WTC11 (cell line): ENCODE results near the gene BDP1.
A peak's percentile ranks its signal among the peaks of the same experiment; 100 is the strongest.

Experiments
- TP53 ChIP-seq: sonication (generic); formaldehyde crosslinking; IDR thresholded peaks from 2 replicates; pipeline ENCODE4 v1.8.1; 2023; ENCODE audit warnings: mild to moderate bottlenecking, missing genetic modification reagents
- TF ChIP-seq, protein P1 (sequence below): fragments of 200-600 bp; IDR thresholded peaks from 2 replicates; pipeline ENCODE4 v1.8.0; 2022; ENCODE audit warnings: antibody characterized with exemption

DNA sequence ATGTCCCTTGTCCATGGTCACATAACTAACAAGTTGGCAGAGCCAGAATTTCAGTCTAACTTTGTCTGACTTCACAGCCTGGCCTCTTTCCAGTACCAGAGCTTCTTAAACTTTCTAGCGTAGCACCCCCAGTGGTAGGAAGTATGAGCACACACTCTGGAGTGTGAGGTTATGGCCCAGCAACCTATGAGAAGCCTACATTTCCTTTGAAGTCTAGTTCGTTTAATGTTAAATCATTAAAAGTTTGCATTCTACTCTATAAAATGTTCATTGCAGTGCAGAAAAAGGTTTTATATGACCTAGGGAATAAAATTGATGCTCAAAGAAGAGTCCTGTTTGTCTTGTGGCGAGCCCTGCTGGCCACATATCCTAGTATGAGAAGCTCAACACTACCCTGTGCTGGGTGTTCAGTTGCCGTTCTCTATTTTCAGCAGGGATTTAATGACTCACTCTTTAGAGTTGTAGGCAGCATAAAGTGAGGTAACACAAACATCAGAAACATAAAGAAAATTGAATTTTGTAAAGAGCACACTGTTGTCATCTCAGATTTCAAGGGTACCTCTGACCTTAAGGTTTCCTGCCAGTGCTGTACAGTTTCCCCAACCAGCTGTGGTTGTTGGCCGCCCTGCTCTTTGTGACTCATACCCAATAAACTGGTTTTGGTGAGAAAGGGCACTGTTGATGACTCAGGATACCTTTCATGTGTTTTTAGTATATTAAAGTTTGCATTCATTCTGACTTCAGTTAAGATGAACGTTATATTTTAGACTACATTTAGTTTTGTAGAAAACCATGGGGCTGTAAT lies 146.0 kb downstream of the BDP1 start:
- TF ChIP-seq, protein P1, sequence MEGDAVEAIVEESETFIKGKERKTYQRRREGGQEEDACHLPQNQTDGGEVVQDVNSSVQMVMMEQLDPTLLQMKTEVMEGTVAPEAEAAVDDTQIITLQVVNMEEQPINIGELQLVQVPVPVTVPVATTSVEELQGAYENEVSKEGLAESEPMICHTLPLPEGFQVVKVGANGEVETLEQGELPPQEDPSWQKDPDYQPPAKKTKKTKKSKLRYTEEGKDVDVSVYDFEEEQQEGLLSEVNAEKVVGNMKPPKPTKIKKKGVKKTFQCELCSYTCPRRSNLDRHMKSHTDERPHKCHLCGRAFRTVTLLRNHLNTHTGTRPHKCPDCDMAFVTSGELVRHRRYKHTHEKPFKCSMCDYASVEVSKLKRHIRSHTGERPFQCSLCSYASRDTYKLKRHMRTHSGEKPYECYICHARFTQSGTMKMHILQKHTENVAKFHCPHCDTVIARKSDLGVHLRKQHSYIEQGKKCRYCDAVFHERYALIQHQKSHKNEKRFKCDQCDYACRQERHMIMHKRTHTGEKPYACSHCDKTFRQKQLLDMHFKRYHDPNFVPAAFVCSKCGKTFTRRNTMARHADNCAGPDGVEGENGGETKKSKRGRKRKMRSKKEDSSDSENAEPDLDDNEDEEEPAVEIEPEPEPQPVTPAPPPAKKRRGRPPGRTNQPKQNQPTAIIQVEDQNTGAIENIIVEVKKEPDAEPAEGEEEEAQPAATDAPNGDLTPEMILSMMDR, result peak; percentile 57
- TF ChIP-seq TP53, result no peak
